MM.1S (cell line): Measurements from ENCODE around the gene AGXT.

ENCODE experiments used
- EZH2 ChIP-seq: fragments of 300-600 bp; sonication (generic); optimal IDR thresholded peaks from 2 replicates; pipeline ENCODE3; 2017; ENCODE audit warnings: low read depth, mild to moderate bottlenecking, antibody characterized with exemption, low read length, mixed read lengths
- EZH2phosphoT487 ChIP-seq: fragments of 300-600 bp; sonication (generic); IDR thresholded peaks from 2 replicates; pipeline ENCODE4 v1.6.1; 2018; ENCODE audit warnings: antibody characterized with exemption, low read length
- TF ChIP-seq, protein P1 (sequence below): fragments of 300-600 bp; sonication (generic); IDR thresholded peaks from 2 replicates; pipeline ENCODE4 v1.5.1; 2016; ENCODE audit warnings: antibody characterized with exemption, low read length, mixed read lengths

DNA sequence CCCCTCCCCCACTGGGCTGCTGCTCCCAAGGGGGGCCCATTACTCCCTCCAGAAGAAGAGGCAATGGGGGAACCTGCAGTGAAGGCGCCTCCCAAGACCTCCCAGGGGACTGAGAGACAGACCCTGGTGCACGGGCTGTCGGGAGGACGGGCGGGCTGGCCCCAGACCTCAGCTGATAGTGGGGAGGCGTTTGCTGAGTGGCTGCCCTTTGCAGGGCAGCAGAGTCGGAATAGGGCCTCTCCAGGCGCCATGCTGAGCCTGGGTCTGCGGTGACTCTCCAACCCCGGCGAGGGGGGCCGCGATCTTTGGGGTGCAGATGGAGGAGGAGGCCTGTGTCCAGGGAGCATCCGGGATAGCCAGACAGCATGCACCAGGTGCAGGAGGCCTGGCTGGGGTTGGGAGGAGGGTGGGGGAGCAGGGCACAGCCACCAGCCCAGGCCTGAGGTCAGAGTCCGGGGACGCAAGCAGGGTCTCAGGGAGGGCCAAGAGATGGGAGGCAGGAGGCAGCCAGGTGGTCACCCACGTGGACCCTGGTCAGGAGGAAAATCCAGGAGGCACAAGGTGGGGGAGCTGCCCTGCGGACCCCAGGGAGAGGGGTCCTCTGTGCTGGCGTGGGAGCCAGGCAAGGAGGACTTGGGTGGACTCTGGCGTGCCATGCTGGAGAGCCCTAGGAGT lies 48.5 kb downstream of the AGXT start:
- TF ChIP-seq, protein P1, sequence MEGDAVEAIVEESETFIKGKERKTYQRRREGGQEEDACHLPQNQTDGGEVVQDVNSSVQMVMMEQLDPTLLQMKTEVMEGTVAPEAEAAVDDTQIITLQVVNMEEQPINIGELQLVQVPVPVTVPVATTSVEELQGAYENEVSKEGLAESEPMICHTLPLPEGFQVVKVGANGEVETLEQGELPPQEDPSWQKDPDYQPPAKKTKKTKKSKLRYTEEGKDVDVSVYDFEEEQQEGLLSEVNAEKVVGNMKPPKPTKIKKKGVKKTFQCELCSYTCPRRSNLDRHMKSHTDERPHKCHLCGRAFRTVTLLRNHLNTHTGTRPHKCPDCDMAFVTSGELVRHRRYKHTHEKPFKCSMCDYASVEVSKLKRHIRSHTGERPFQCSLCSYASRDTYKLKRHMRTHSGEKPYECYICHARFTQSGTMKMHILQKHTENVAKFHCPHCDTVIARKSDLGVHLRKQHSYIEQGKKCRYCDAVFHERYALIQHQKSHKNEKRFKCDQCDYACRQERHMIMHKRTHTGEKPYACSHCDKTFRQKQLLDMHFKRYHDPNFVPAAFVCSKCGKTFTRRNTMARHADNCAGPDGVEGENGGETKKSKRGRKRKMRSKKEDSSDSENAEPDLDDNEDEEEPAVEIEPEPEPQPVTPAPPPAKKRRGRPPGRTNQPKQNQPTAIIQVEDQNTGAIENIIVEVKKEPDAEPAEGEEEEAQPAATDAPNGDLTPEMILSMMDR = no peak
- no peak for TF ChIP-seq EZH2phosphoT487
- TF ChIP-seq EZH2 = no peak
